Activated CD8-positive, alpha-beta T cell treated with anti-CD3 and anti-CD28 coated beads for 36 hours (primary cell): ENCODE data around the gene NWD2. TPM values are rescaled to one million over a fixed set of nuclear protein-coding genes. Genes with fewer than 3 reads are reported as not detected.

Source experiments
- ATAC-seq: fragments of 200-7000 bp; cut with Tn5 transposase; one replicate; pipeline ENCODE4 v1.10.0; 2021; ENCODE audit warnings: mild to moderate bottlenecking, moderate library complexity
- CTCF ChIA-PET: fragments of 350-600 bp; sonication (Branson Sonifier 250); formaldehyde crosslinking; loops from one replicate; lab custom pipeline; 2021; ENCODE audit warnings: antibody characterized with exemption; lab: Charles Lee
- POLR2A ChIA-PET: fragments of 350-600 bp; sonication (Branson Sonifier 250); formaldehyde crosslinking; loops from one replicate; lab custom pipeline; 2021; ENCODE audit warnings: antibody characterized with exemption; lab: Charles Lee
- DNase-seq: peaks from one replicate; pipeline ENCODE4 v3.0.0-alpha.2; 2020
- H3K27ac Mint-ChIP-seq: one replicate; pipeline ENCODE4 v1.8.0; 2021; ENCODE audit warnings: mild to moderate bottlenecking, mixed read lengths
- H3K27me3 Mint-ChIP-seq: one replicate; pipeline ENCODE4 v1.8.0; 2021; ENCODE audit warnings: mixed read lengths
- H3K36me3 Mint-ChIP-seq: one replicate; pipeline ENCODE4 v1.8.0; 2021; ENCODE audit warnings: low read depth, mixed read lengths
- H3K4me1 Mint-ChIP-seq: one replicate; pipeline ENCODE4 v1.8.0; 2021; ENCODE audit warnings: low read depth, mixed read lengths
- H3K4me3 Mint-ChIP-seq: one replicate; pipeline ENCODE4 v1.8.0; 2021; ENCODE audit warnings: mild to moderate bottlenecking, moderate library complexity, mixed read lengths
- H3K9me3 Mint-ChIP-seq: one replicate; pipeline ENCODE4 v1.8.0; 2021; ENCODE audit warnings: mixed read lengths
- intact Hi-C: fragments of 100-400 bp; cut with micrococcal nuclease; formaldehyde crosslinking; loops from one replicate; pipeline ENCODE4 v1.10.0; 2022
- total RNA-seq, 2 experiments: library from RNA; stranded (reverse); gene quantifications; one replicate each; pipeline ENCODE4 v1.2.3, GENCODE V29; 2021
- TF ChIP-seq, protein P1 (sequence below): fragments of 200-600 bp; IDR thresholded peaks from one replicate; pipeline ENCODE4 v1.8.0; 2022; ENCODE audit warnings: antibody characterized with exemption, mild to moderate bottlenecking

Gene NWD2
- total RNA-seq, 2 experiments from 2014 or later = not detected

DNA sequence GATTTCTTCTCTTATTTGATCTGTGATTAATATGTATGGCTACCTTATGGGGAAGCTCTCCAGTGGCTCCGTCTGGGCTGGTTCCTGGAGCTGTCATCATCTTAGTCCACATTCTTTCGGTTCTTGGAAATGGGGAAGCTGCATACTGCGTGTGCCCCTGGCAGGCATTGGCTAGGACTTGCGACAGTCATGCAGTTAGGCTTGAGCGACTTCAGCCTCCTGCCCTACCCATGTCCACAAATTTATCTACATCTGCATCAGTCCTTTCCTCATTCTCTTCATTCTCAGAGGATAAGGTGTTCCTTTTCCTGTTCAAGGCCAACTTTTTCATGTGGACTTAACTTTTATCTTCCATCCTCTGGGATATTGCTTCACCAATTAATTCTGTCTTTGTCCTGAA lies 227.4 kb downstream of the NWD2 start:
- no peak overlapping the region for H3K27ac Mint-ChIP-seq
- ChIA-PET CTCF (interaction anchor here (1.1 kb wide), 1 partner anchor 19 kb away, joined by 3 read pairs; no protein-coding TSS in a partner anchor), POLR2A (no interaction called here)
- H3K36me3 Mint-ChIP-seq = no peaks in the 10 kb centered on the region
- intact Hi-C loops = no loop called here
- H3K4me1 Mint-ChIP-seq = no peaks in the 10 kb centered on the region
- peaks cover 17% of the 10 kb centered on the region for H3K27me3 Mint-ChIP-seq
- no peak for ATAC-seq
- H3K9me3 Mint-ChIP-seq = no peaks in the 10 kb centered on the region
- DNase-seq = no peak
- TF ChIP-seq, protein P1, sequence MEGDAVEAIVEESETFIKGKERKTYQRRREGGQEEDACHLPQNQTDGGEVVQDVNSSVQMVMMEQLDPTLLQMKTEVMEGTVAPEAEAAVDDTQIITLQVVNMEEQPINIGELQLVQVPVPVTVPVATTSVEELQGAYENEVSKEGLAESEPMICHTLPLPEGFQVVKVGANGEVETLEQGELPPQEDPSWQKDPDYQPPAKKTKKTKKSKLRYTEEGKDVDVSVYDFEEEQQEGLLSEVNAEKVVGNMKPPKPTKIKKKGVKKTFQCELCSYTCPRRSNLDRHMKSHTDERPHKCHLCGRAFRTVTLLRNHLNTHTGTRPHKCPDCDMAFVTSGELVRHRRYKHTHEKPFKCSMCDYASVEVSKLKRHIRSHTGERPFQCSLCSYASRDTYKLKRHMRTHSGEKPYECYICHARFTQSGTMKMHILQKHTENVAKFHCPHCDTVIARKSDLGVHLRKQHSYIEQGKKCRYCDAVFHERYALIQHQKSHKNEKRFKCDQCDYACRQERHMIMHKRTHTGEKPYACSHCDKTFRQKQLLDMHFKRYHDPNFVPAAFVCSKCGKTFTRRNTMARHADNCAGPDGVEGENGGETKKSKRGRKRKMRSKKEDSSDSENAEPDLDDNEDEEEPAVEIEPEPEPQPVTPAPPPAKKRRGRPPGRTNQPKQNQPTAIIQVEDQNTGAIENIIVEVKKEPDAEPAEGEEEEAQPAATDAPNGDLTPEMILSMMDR = no peak
- no peak overlapping the region for H3K4me3 Mint-ChIP-seq

DNA sequence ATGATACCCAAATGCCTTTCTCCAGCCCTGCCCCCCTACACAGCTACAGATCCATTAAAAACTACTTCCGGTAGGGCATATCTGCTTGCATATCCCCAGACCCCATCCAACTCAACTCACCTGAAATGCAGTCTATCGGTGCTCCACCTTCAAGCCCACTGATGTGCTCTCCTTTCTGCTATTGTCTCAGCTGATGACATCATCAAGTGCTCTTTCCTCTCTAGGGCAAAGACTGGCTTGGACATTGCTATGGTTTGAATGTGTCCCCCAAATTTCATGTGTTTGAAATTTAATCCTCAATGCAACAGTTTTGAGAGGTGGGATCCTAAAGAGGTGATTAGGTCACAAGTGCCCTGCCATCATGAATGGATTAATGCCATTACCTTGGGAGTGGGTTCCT lies 229.3 kb downstream of the NWD2 start:
- Mint-ChIP-seq H3K36me3 (no peaks in the 10 kb centered on the region), H3K4me1 (no peaks in the 10 kb centered on the region), H3K4me3 (no peak overlapping the region), H3K9me3 (no peaks in the 10 kb centered on the region), H3K27me3 (peaks cover 19% of the 10 kb centered on the region), H3K27ac (no peak overlapping the region)
- ChIA-PET POLR2A (no interaction called here), CTCF (interaction anchor here (2.1 kb wide), 1 partner anchor 129 kb away, joined by 4 read pairs; no protein-coding TSS in a partner anchor)
- TF ChIP-seq, protein P1 = no peak
- intact Hi-C loops = no loop called here
- ATAC-seq = no peak
- no peak for DNase-seq

DNA sequence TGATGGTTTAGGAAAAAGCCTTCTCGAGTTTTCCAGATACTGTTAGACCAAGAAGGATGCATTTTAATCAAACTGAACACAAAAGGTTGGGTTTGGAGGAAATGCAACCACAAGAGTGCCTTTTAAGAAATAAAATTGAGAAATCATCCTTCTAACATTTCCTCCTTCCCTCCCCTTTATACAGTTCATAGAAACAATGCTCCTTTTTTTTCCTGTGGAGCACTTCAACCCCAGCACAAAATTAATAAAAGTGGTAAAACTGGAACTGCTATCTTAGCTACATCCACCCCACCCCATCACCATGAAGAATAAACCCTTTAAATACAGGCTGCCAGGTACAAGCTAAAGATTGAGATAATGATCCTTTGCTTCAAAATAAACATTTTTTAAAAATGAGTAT lies 230.5 kb downstream of the NWD2 start:
- no peak overlapping the region for H3K4me3 Mint-ChIP-seq
- intact Hi-C loops = no loop called here
- TF ChIP-seq, protein P1 = no peak
- H3K27ac Mint-ChIP-seq = no peak overlapping the region
- ATAC-seq = no peak
- H3K4me1 Mint-ChIP-seq = no peaks in the 10 kb centered on the region
- no peak for DNase-seq
- H3K9me3 Mint-ChIP-seq = no peaks in the 10 kb centered on the region
- peaks cover 21% of the 10 kb centered on the region for H3K27me3 Mint-ChIP-seq
- no peaks in the 10 kb centered on the region for H3K36me3 Mint-ChIP-seq
- CTCF ChIA-PET = interaction anchor here (1.2 to 2.1 kb wide), 2 partner anchors 20 to 128 kb away, joined by 4 read pairs; no protein-coding TSS in a partner anchor
- POLR2A ChIA-PET = no interaction called here

DNA sequence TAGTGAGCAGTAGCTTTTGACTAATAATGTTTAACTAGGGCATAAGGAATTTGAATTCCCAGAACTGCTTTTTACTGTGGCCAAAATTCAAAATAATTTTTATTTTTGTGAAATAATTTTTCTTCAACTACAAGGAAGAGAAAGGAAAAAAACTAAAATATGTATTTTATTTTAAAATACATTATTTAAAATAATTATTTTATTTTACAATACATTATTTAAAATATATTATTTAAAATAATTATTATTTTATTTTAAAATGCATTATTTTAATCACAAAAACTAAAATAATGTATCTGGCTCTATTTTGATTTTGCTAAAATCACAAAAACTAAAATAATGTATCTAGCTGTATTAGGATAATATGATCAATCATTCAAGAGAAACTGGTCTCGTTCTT lies 231.2 kb downstream of the NWD2 start:
- intact Hi-C loops = no loop called here
- Mint-ChIP-seq H3K27me3 (peaks cover 21% of the 10 kb centered on the region), H3K4me1 (no peaks in the 10 kb centered on the region), H3K27ac (no peak overlapping the region), H3K9me3 (no peaks in the 10 kb centered on the region), H3K4me3 (no peak overlapping the region), H3K36me3 (no peaks in the 10 kb centered on the region)
- ChIA-PET POLR2A (no interaction called here), CTCF (interaction anchor here (1.0 to 2.1 kb wide), 2 partner anchors 23 to 127 kb away, joined by 4 read pairs; a partner anchor contains a TSS)
- no peak for ATAC-seq
- TF ChIP-seq, protein P1 = no peak
- no peak for DNase-seq

DNA sequence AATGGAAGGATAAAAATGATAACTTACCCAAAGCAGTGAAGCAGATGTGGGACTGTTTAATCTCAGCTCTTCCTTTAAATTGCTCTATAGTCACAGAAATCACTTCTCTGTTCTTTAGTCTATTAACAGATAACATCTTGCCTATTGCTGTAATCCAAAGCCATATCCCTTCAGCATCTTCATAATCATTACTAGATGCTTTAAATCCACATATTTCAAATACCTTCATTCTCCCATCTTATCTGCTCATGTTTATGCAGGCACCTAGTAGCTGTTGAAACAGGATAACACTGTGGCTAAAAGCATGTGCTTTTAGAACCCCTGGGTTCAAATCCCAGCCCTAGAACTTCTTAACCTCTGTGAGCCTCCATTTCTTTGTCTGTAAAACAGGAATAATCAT lies 231.7 kb downstream of the NWD2 start:
- Mint-ChIP-seq H3K9me3 (no peaks in the 10 kb centered on the region), H3K27ac (no peak overlapping the region), H3K4me1 (no peaks in the 10 kb centered on the region), H3K4me3 (no peak overlapping the region), H3K27me3 (peaks cover 21% of the 10 kb centered on the region), H3K36me3 (no peaks in the 10 kb centered on the region)
- TF ChIP-seq, protein P1 = no peak
- no peak for DNase-seq
- ChIA-PET CTCF (interaction anchor here (1.0 kb wide), 1 partner anchor 23 kb away, joined by 4 read pairs; a partner anchor contains a TSS), POLR2A (no interaction called here)
- no peak for ATAC-seq
- intact Hi-C loops = no loop called here
